Uterus (tissue), 2 donors: ENCODE results near the gene CDS2.

Experiments used
- CTCF ChIP-seq, 4 experiments: fragments of 200-600 bp in 2 of 4; fragments of 450-650 bp in 2 of 4; sonication (generic) in 2 of 4; IDR thresholded peaks; one replicate each; pipeline ENCODE4 v1.5.1; 2016 to 2019; ENCODE audit warnings: antibody characterized with exemption in 4 of 4, mild to moderate bottlenecking in 2 of 4, moderate library complexity in 1 of 4
- POLR2A ChIP-seq, 2 donors: fragments of 450-650 bp; IDR thresholded peaks; one replicate each; pipeline ENCODE4 v1.6.1; 2016; ENCODE audit warnings: antibody characterized with exemption in 2 of 2, mild to moderate bottlenecking in 1 of 2, moderate library complexity in 1 of 2

GRCh38 chr20:5195655-5196054, 68.8 kb downstream of the CDS2 start:
- TF ChIP-seq CTCF (IDR thresholded peaks at IDR 0.05) (no peak), POLR2A (IDR thresholded peaks at IDR 0.05) (no peak)
